GM12878 (cell line): Measurements from ENCODE around the gene MAPRE2.

Experiments used
- CEBPB ChIP-seq, 2 experiments: fragments of 150-350 bp in 1 of 2; IDR thresholded peaks; 2 replicates each; pipeline ENCODE4 v1.6.1; 2012 to 2014; ENCODE audit warnings: low read depth in 2 of 2, low read length in 2 of 2, borderline replicate concordance in 1 of 2, inconsistent platforms in 1 of 2
- CTCF ChIP-seq, 3 experiments: IDR thresholded peaks in 2 of 3; conservative IDR thresholded peaks in 1 of 3; 2 replicates each; pipeline ENCODE4 v1.5.1; 2011; ENCODE audit warnings: low read depth in 3 of 3, low read length in 3 of 3, mild to moderate bottlenecking in 3 of 3, control low read depth in 2 of 3, moderate library complexity in 2 of 3, inconsistent platforms in 1 of 3, mixed read lengths in 1 of 3; ENCODE audit not compliant: control insufficient read depth in 2 of 3, insufficient read depth in 1 of 3; ENCODE audit errors: extremely low read depth in 1 of 3
- DPF2 ChIP-seq: fragments of 450-650 bp; IDR thresholded peaks from 2 replicates; pipeline ENCODE4 v1.6.1; 2017; ENCODE audit warnings: mild to moderate bottlenecking
- HCFC1 ChIP-seq: fragments of 150-350 bp; IDR thresholded peaks from 2 replicates; pipeline ENCODE4 v1.6.1; 2014; ENCODE audit warnings: low read length
- JUND ChIP-seq: IDR thresholded peaks from 2 replicates; pipeline ENCODE4 v1.6.1; 2012; ENCODE audit warnings: low read depth, mild to moderate bottlenecking, low read length, improper control_type of control experiment, moderate library complexity
- PAX5 ChIP-seq: IDR thresholded peaks from 2 replicates; pipeline ENCODE4 v1.6.1; 2011; ENCODE audit warnings: low read depth, low read length, borderline replicate concordance
- POLR2A ChIP-seq: IDR thresholded peaks from 2 replicates; pipeline ENCODE4 v1.6.1; 2011; ENCODE audit warnings: low read depth, mild to moderate bottlenecking, low read length
- POLR2AphosphoS5 ChIP-seq: IDR thresholded peaks from 2 replicates; pipeline ENCODE4 v1.6.1; 2011; ENCODE audit warnings: mild to moderate bottlenecking, low read length, inconsistent platforms
- SUZ12 ChIP-seq: fragments of 200-600 bp; sonication (generic); IDR thresholded peaks from one replicate; pipeline ENCODE4 v1.6.1; 2018; ENCODE audit warnings: antibody characterized with exemption, mild to moderate bottlenecking; ENCODE audit not compliant: unreplicated experiment
- TARDBP ChIP-seq: IDR thresholded peaks from 2 replicates; pipeline ENCODE4 v1.6.1; 2016; ENCODE audit warnings: borderline replicate concordance
- ZNF384 ChIP-seq: IDR thresholded peaks from 2 replicates; pipeline ENCODE4 v1.6.1; 2012; ENCODE audit warnings: low read depth, mild to moderate bottlenecking, low read length, improper control_type of control experiment, borderline replicate concordance

- TF ChIP-seq TARDBP: no peak
- TF ChIP-seq POLR2A: no peak
- no peak for TF ChIP-seq PAX5
- no peak for TF ChIP-seq ZNF384
- no peak for TF ChIP-seq DPF2
- TF ChIP-seq POLR2AphosphoS5: no peak
- TF ChIP-seq CTCF (IDR thresholded peaks at IDR 0.05 in 2 of 3, conservative IDR thresholded peaks at IDR 0.05 in 1 of 3; ENCODE audit: control insufficient read depth in 2 of 3, extremely low read depth in 1 of 3, insufficient read depth in 1 of 3, low read depth in 3 of 3, low read length in 3 of 3): no peak
- TF ChIP-seq JUND: no peak
- no peak for TF ChIP-seq HCFC1
- no peak for TF ChIP-seq CEBPB (IDR thresholded peaks at IDR 0.05; ENCODE audit: borderline replicate concordance in 1 of 2, low read depth in 2 of 2, low read length in 2 of 2)
- no peak for TF ChIP-seq SUZ12
Measured at GRCh38 chr18:35083174-35083712, 42.0 kb downstream of the MAPRE2 start.
